ENCODE data around the gene FCAMR. TPM values are rescaled to one million over a fixed set of nuclear protein-coding genes. Genes with fewer than 3 reads are reported as not detected.

Gene FCAMR
- total RNA-seq, 1 experiment from 2014 or later: not detected

DNA sequence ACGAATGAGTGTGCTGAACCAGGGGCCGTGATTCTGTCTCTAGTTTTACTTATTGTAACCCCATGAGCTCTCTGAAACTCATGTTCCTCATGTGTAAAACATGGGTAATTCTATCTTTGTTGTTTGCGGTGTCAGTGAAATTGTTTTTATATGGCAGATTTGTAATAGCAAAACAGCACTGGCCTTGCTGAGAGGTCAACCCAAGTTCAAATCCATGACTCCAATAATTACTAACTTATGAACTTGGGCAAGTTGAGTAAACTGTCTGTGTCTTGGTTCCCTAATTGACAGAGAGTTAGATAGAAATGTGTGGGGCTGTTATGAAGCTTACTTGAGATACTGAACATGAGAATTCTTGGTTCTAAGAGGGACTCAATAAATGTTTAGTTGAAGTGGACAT lies 44.5 kb upstream of the FCAMR start:
- H3K36me3 ChIP-seq (ENCODE audit: insufficient read depth, low read length, poor library complexity, severe bottlenecking): no peaks in the 10 kb centered on the region
- no peak overlapping the region for H3K4me3 ChIP-seq (ENCODE audit: low read depth, low read length, poor library complexity, severe bottlenecking)
- no peaks in the 10 kb centered on the region for H3K9me3 ChIP-seq (ENCODE audit: low read depth, low read length, poor library complexity, severe bottlenecking)
- CTCF ChIA-PET: no interaction called here
- POLR2A ChIA-PET (ENCODE audit: low non-redundant PET): no interaction called here
- no peak for TF ChIP-seq EZH2 (IDR thresholded peaks at IDR 0.05; ENCODE audit: borderline replicate concordance, low read depth, low read length, poor library complexity, severe bottlenecking)
- TF ChIP-seq, protein P1, sequence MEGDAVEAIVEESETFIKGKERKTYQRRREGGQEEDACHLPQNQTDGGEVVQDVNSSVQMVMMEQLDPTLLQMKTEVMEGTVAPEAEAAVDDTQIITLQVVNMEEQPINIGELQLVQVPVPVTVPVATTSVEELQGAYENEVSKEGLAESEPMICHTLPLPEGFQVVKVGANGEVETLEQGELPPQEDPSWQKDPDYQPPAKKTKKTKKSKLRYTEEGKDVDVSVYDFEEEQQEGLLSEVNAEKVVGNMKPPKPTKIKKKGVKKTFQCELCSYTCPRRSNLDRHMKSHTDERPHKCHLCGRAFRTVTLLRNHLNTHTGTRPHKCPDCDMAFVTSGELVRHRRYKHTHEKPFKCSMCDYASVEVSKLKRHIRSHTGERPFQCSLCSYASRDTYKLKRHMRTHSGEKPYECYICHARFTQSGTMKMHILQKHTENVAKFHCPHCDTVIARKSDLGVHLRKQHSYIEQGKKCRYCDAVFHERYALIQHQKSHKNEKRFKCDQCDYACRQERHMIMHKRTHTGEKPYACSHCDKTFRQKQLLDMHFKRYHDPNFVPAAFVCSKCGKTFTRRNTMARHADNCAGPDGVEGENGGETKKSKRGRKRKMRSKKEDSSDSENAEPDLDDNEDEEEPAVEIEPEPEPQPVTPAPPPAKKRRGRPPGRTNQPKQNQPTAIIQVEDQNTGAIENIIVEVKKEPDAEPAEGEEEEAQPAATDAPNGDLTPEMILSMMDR (conservative IDR thresholded peaks at IDR 0.05; ENCODE audit: low read depth, low read length): no peak
- no TSS peak for BruUV-seq (replicated peaks)
- H3K27ac ChIP-seq (ENCODE audit: low read depth, low read length, poor library complexity, severe bottlenecking): no peak overlapping the region
- no peaks in the 10 kb centered on the region for H3K4me1 ChIP-seq (ENCODE audit: insufficient read depth, low read length, poor library complexity, severe bottlenecking)
- H3K27me3 ChIP-seq (replicated peaks; ENCODE audit: insufficient read depth, low read depth, low read length, poor library complexity): peaks cover 32% of the 10 kb centered on the region
- no peak for DNase-seq (ENCODE audit: low spot score)
- intact Hi-C loops (cut with micrococcal nuclease; ENCODE audit: unreplicated experiment): no loop called here

DNA sequence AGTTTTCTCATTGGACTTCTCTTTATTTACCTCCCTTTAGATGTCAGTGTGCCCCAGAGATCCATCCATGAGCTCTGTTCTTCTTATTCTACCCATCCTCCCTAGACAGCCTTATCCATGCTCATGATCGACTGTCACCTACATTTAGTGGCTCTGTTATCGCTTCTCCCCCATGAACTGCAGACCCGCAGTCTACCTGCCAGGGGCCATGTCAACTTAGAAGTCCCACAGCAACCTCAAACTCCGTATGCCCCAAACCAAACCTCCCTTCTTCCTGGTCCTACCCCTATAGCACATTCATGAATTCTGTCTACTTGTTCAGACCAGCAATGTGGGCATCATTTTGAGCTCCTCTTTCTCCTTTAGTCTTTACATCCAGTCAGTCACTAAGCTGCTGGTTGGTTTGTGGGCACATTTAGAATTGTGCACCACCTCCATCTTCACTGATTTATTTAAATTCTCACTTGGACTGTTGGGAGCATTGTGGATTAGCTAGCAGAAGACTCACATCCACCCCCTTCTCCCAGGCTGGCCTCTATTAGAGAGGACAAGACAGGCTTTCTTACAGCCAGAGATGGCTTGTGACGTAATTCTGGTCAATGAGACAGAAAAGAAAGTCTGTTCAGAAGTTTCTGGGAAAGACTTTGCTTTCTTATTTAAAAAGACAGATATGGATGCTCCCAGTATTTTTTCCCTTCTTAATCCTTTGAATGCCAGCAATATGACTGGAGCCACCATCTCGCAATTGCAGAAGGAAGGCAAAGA lies 43.2 kb upstream of the FCAMR start:
- Histone ChIP-seq H3K27me3 (replicated peaks; ENCODE audit: insufficient read depth, low read depth, low read length, poor library complexity) (peaks cover 32% of the 10 kb centered on the region), H3K36me3 (ENCODE audit: insufficient read depth, low read length, poor library complexity, severe bottlenecking) (no peaks in the 10 kb centered on the region), H3K27ac (ENCODE audit: low read depth, low read length, poor library complexity, severe bottlenecking) (no peak overlapping the region), H3K4me1 (ENCODE audit: insufficient read depth, low read length, poor library complexity, severe bottlenecking) (no peaks in the 10 kb centered on the region), H3K9me3 (ENCODE audit: low read depth, low read length, poor library complexity, severe bottlenecking) (no peaks in the 10 kb centered on the region), H3K4me3 (ENCODE audit: low read depth, low read length, poor library complexity, severe bottlenecking) (no peak overlapping the region)
- CTCF ChIA-PET: no interaction called here
- no TSS peak for BruUV-seq (replicated peaks)
- intact Hi-C loops (cut with micrococcal nuclease; ENCODE audit: unreplicated experiment): no loop called here
- POLR2A ChIA-PET (ENCODE audit: low non-redundant PET): no interaction called here
- DNase-seq (ENCODE audit: low spot score): no peak
- TF ChIP-seq EZH2 (IDR thresholded peaks at IDR 0.05; ENCODE audit: borderline replicate concordance, low read depth, low read length, poor library complexity, severe bottlenecking): no peak
- TF ChIP-seq, protein P1 (conservative IDR thresholded peaks at IDR 0.05; ENCODE audit: low read depth, low read length): no peak

DNA sequence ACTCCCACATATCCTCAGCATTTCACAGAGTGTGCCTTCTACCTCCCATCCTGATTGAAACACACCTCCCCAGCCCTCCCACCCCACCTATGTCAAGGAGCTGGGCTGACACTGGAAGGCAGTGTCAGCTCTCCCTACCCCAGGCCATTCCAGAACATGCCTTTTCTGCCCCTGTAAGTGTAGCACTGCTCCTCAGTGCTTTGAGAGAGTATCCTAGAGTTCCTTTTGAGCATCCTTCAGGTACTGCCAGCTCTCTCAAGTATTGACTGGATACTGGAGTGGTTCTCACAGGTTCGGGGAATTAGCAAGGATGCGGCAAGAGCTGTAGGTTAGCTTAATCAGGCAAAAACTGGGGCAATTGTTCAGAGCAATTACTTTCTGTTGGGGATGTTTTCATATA lies 40.5 kb upstream of the FCAMR start:
- Histone ChIP-seq H3K4me3 (ENCODE audit: low read depth, low read length, poor library complexity, severe bottlenecking) (no peak overlapping the region), H3K36me3 (ENCODE audit: insufficient read depth, low read length, poor library complexity, severe bottlenecking) (no peaks in the 10 kb centered on the region), H3K27me3 (replicated peaks; ENCODE audit: insufficient read depth, low read depth, low read length, poor library complexity) (peaks cover 32% of the 10 kb centered on the region), H3K27ac (ENCODE audit: low read depth, low read length, poor library complexity, severe bottlenecking) (no peak overlapping the region), H3K4me1 (ENCODE audit: insufficient read depth, low read length, poor library complexity, severe bottlenecking) (no peaks in the 10 kb centered on the region), H3K9me3 (ENCODE audit: low read depth, low read length, poor library complexity, severe bottlenecking) (no peaks in the 10 kb centered on the region)
- ChIA-PET CTCF (no interaction called here), POLR2A (ENCODE audit: low non-redundant PET) (no interaction called here)
- intact Hi-C loops (cut with micrococcal nuclease; ENCODE audit: unreplicated experiment): no loop called here
- TF ChIP-seq EZH2 (IDR thresholded peaks at IDR 0.05; ENCODE audit: borderline replicate concordance, low read depth, low read length, poor library complexity, severe bottlenecking): no peak
- TF ChIP-seq, protein P1 (conservative IDR thresholded peaks at IDR 0.05; ENCODE audit: low read depth, low read length): no peak
- no TSS peak for BruUV-seq (replicated peaks)
- DNase-seq (ENCODE audit: low spot score): no peak

Data from A673 (cell line).